GM12874 (cell line): ENCODE measurements around the gene COQ8B.

Experiments
- CTCF ChIP-seq: IDR thresholded peaks from 2 replicates; pipeline ENCODE4 v1.5.1; 2011; ENCODE audit warnings: low read depth, mild to moderate bottlenecking, control low read depth, low read length, moderate library complexity; ENCODE audit not compliant: insufficient read depth

COQ8B gene

DNA sequence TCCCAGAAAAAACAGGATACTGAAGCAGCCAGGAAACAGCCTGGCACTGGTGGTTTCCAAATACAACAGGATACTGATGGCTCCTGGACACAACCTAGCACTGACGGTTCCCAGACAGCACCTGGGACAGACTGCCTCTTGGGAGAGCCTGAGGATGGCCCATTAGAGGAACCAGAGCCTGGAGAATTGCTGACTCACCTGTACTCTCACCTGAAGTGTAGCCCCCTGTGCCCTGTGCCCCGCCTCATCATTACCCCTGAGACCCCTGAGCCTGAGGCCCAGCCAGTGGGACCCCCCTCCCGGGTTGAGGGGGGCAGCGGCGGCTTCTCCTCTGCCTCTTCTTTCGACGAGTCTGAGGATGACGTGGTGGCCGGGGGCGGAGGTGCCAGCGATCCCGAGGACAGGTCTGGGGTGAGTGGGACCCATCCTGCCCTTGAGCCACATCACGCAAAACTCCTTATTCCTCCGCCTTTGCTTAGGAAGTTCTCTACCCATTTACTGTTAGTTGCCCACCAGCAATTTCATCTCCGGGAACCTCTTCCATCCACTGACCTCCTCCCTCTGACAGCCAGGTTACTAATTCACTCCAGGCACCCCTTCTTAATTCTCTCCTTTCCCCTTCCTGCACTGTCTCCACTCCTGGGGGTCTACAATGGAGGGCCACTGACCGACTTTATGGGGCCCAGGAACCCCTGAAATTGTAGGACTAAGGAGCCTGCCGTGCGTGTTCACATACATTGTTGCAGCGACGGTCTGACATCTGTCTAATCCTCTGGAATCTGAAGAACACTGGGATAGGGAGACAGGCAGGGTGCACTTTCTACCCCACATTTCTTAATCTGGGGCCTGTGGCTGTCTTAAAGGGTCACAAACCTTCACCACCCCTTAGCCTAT lies 1.4 kb upstream of the COQ8B start:
- TF ChIP-seq CTCF: no peak

- TF ChIP-seq CTCF: no peak
These were observed 716 bp upstream of the COQ8B start for GRCh38 chr19:40717325-40717879.

DNA sequence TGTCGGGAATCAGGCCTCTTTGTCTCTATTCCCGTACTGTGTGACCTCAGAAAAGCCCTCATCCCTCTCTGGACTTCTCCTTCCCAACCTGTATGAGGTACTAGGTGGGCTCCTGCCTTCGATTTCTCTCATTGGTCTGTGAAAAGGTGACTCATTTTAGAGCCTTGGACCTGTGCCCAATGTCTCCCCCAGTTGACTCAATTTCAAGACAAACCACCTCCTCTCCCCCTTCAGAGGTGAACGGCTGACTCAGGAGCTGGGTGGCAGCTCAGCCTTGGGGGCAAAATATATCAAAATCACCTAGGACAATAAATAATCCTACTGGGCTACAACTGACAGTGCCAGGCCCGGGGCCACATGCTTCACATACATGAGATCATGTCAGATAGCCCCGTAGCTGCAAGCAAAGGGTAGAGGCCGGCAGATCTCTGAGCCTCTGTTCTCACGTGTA lies 630 bp downstream of the COQ8B start:
- TF ChIP-seq CTCF: no peak

DNA sequence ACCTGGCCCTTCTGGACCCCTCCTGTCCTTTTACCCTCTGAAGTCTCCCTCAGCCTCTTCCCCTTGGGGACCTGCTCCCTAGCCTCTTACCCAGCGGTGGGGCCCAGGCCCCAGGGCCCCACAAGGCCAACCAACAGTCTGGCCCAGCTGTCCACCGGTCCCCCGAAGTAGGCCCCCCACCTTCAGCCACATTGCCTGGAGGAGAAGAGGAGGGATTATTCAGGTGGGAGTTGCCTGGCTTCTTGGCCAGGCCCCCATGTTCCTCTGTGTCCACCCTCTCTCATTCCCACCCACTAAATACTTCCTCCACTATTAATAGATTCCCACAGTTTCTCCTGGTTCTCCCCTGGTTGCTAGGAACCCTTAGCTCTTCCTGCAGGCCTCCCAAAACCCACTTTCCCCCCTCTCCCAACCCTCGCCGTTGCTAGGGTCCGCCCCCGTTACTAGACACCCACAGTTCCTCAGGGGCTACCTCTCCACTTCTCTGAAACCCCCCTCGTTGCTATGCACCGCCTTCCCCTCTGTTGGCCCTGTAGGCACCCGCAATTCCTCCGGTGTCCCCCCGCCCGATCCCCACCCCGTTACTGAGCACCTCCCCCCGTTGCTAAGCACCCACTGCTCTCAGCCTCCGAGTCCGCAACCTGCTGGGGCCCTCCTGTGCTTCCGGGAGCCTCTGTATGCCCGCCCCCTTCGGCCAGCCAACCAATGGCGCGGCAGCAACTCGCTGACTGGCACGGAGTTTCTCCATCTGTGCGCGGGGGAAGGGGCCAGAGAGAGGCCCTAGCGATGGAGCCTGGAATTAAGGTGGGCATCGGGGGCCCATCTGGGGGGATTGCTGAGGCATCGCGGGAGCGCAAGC lies 2.0 kb downstream of the COQ8B start:
- TF ChIP-seq CTCF: no peak

DNA sequence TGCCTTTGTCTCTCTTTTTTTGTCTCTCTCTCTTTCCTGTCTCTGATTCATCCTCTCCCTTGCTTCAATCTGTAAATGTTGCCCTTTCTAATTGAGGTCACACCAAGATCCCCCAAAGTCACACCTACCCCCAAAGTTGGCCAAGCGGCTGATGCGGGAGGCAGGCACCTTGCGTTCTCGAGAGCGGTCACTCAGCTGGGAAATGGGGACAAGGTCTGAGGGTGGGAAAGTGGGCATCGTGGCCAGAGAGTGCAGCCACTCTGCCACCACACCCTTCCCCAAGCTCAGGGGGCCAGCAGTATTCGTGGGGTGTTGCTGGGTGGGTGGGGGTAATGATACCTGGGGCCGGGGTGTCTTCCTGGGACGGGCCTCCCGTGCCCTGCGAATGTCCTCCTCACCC lies 2.7 kb downstream of the COQ8B start:
- TF ChIP-seq CTCF: no peak

- no peak for TF ChIP-seq CTCF
These were observed 6.9 kb downstream of the COQ8B start for GRCh38 chr19:40709817-40710216.

GRCh38 chr19:40707615-40708014 lies 9.1 kb downstream of the COQ8B start:
- no peak for TF ChIP-seq CTCF
